Prostate gland (tissue), 2 donors: ENCODE measurements around the gene SGCA. TPM values are rescaled to one million over a fixed set of nuclear protein-coding genes. Genes with fewer than 3 reads are reported as not detected.

ENCODE experiments used
- DNase-seq: peaks from one replicate; pipeline ENCODE4 v3.0.0-alpha.2; 2019; ENCODE audit warnings: low spot score
- H3K27ac ChIP-seq, 2 donors: fragments of 200-600 bp; sonication (generic); 2 replicates each; pipeline ENCODE4 v1.5.1; 2017 to 2019
- H3K27me3 ChIP-seq: fragments of 200-600 bp; sonication (generic); replicated peaks from 2 replicates; pipeline ENCODE4 v1.5.1; 2019; ENCODE audit not compliant: insufficient read depth
- H3K36me3 ChIP-seq, 2 donors: fragments of 200-600 bp; sonication (generic); 1 replicate in 1 of 2; 2 replicates in 1 of 2; pipeline versions ENCODE4 v1.5.1 to v1.8.1; 2017 to 2019
- H3K4me1 ChIP-seq: fragments of 200-600 bp; sonication (generic); replicated peaks from 2 replicates; pipeline ENCODE4 v1.5.1; 2019
- H3K4me3 ChIP-seq, 2 donors: fragments of 200-600 bp; sonication (generic); 2 replicates each; pipeline ENCODE4 v1.5.1; 2017 to 2019
- H3K9me3 ChIP-seq: fragments of 200-600 bp; sonication (generic); 2 replicates; pipeline ENCODE4 v1.5.1; 2017
- CTCF ChIP-seq, 4 experiments: fragments of 200-600 bp in 2 of 4; fragments of 450-650 bp in 2 of 4; sonication (generic) in 2 of 4; IDR thresholded peaks; 1 replicate in 3 of 4; 2 replicates in 1 of 4; pipeline ENCODE4 v1.5.1; 2016 to 2019; ENCODE audit warnings: antibody characterized with exemption in 4 of 4, mild to moderate bottlenecking in 2 of 4, moderate library complexity in 2 of 4
- POLR2A ChIP-seq: fragments of 450-650 bp; IDR thresholded peaks from one replicate; pipeline ENCODE4 v1.6.1; 2016; ENCODE audit warnings: antibody characterized with exemption, mild to moderate bottlenecking
- POLR2AphosphoS5 ChIP-seq: sonication (generic); formaldehyde crosslinking; IDR thresholded peaks from one replicate; pipeline ENCODE4 v1.6.1; 2017; ENCODE audit warnings: antibody characterized with exemption
- WGBS: methylation state at CpG from one replicate; pipeline ENCODE4 v1.1.5; 2018; 5-methylcytosine and 5-hydroxymethylcytosine counted together
- intact Hi-C: fragments of 100-400 bp; cut with DNase I; formaldehyde crosslinking; loops from one replicate; pipeline ENCODE4 v1.14.2; 2022
- total RNA-seq, 2 donors: library from RNA; depleted of rRNA; stranded (reverse); fragments of >200 nt; gene quantifications; one replicate each; pipeline ENCODE4 v1.1.0, GENCODE V29; 2016

SGCA gene
- total RNA-seq, 2 donors from 2014 or later: 13.9 to 19.4 TPM

GRCh38 chr17:50188921-50189549, 23.2 kb downstream of the SGCA start:
- Histone ChIP-seq H3K27ac (peak overlapping the region; percentile 33 to 36), H3K4me3 (no peak overlapping the region), H3K27me3 (no peaks in the 10 kb centered on the region), H3K36me3 (peaks cover 5 to 6% of the 10 kb centered on the region in 2 donors), H3K4me1 (no peaks in the 10 kb centered on the region), H3K9me3 (no peaks in the 10 kb centered on the region)
- no peak for DNase-seq
- 74% methylated on average over 11 of the region's 11 CpGs for WGBS
- no peak for TF ChIP-seq POLR2AphosphoS5
- no peak for TF ChIP-seq CTCF (IDR thresholded peaks at IDR 0.05)
- TF ChIP-seq POLR2A: no peak
- intact Hi-C loops: no loop called here

DNA sequence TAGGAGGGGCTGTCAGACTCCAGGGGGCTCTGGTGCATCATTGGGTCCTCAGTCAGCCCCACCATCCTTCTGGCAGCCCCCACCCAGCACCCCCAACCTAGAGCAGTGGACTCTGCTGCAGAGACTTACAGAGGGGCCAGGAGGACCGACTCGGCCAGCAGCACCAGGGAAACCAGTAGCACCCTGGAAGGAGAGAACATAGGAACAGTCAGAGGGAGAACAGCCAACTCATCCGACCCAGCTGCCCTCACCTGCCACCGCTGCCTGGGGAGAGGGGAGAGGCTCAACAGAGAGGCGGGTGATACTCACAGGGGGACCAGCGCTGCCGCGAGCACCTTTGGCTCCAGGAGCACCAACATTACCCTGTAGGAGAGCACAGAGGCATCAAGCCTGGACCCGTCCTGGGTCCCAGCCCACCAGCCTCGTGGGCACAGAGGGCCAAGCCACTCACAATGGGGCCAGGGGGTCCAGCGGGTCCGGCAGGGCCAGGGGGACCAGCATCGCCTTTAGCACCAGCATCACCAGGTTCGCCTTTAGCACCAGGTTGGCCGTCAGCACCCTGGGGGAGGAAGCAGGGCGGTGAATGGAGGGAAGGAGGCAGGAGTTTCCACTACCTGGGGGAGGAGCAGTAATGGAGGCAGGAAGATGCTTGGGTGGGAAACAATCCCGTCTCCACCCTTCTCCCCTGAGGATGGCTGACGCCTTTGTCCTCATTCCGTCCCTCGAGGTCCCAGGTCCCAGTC, 23.9 kb downstream of the SGCA start:
- WGBS: 65% methylated on average over 20 of the region's 20 CpGs
- intact Hi-C loops: no loop called here
- Histone ChIP-seq H3K27ac (peak overlapping the region in 1 of 2 donors; percentile 33), H3K9me3 (no peaks in the 10 kb centered on the region), H3K36me3 (peaks cover 6% of the 10 kb centered on the region in 2 donors), H3K4me3 (no peak overlapping the region), H3K4me1 (no peaks in the 10 kb centered on the region), H3K27me3 (no peaks in the 10 kb centered on the region)
- no peak for DNase-seq
- TF ChIP-seq POLR2AphosphoS5: no peak
- TF ChIP-seq POLR2A: no peak
- no peak for TF ChIP-seq CTCF (IDR thresholded peaks at IDR 0.05)

DNA sequence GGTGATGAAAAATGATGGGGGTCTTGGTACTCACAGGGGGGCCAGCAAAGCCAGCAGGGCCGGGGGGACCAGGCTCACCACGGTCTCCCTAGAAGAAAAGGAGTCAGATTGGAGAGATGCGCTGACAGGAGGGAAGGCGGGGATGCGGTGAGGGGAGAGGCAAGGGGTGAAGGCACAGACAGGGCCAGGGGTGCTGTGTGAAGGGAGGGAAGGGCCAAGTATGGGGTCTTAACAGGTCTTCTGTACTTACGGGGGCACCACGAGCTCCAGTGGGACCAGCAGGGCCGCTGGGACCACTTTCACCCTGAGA, 24.4 kb downstream of the SGCA start:
- H3K27me3 ChIP-seq: no peaks in the 10 kb centered on the region
- intact Hi-C loops: no loop called here
- no peak for DNase-seq
- H3K9me3 ChIP-seq: no peaks in the 10 kb centered on the region
- TF ChIP-seq POLR2AphosphoS5: no peak
- TF ChIP-seq CTCF (IDR thresholded peaks at IDR 0.05): no peak
- TF ChIP-seq POLR2A: no peak
- H3K27ac ChIP-seq: no peak overlapping the region
- H3K4me1 ChIP-seq: no peaks in the 10 kb centered on the region
- peaks cover 6% of the 10 kb centered on the region in 2 donors for H3K36me3 ChIP-seq
- 89% methylated on average over 8 of the region's 8 CpGs for WGBS
- no peak overlapping the region for H3K4me3 ChIP-seq

DNA sequence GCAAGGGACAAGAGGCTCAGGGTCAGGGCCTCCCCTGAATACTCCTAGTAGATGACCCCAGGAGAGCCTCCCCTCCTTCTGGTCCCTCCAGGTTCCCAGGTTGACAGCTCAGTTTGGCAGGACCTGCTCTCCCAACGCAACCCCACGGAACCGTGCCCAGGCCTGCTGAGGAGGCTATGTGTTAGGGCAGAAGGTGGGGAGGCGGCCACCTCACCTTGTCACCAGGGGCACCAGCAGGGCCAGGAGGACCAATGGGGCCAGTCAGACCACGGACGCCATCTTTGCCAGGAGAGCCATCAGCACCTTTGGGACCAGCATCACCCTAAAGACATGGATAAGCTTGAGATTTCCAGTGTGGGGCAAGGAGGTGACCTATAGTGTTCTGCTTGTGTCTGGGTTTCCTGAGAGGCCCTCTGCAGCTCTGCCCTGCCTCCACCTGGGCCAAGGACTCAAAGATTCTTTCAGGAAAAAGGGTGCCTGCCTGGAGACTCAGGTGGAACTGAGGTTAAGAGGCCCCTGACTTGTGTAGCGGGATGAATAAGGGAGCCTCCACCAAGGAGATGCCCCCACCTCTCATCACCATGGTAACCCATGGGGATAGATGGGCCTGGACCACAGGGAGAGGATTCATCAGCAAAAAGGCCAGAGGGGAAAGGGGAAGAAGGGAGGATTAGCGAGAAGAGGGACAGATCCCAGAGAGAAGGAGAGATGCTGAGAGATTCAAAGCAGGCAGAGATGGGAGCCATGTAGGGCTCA, 25.0 kb downstream of the SGCA start:
- H3K27me3 ChIP-seq: no peaks in the 10 kb centered on the region
- H3K4me3 ChIP-seq: no peak overlapping the region
- no peak overlapping the region for H3K27ac ChIP-seq
- DNase-seq: no peak
- H3K9me3 ChIP-seq: no peaks in the 10 kb centered on the region
- H3K36me3 ChIP-seq: peaks cover 6% of the 10 kb centered on the region in 2 donors
- WGBS: 71% methylated on average over 8 of the region's 8 CpGs
- intact Hi-C loops: no loop called here
- H3K4me1 ChIP-seq: no peaks in the 10 kb centered on the region
- no peak for TF ChIP-seq POLR2A
- no peak for TF ChIP-seq POLR2AphosphoS5
- no peak for TF ChIP-seq CTCF (IDR thresholded peaks at IDR 0.05)
